SK-N-SH (cell line): ENCODE data around the gene UVRAG. TPM values are rescaled to one million over a fixed set of nuclear protein-coding genes. Genes with fewer than 3 reads are reported as not detected.
"Not testable (repeated sequence)": the region's sequence is repeated elsewhere in the genome, so short reads cannot be mapped to it uniquely, and the experiment has no call there.

ENCODE experiments used
- CTCF ChIA-PET: fragments of 300-600, 350-600 bp; formaldehyde crosslinking; extraction: SDS; loops from one replicate; lab custom pipeline; 2021; lab: Yijun Ruan, JAX
- POLR2A ChIA-PET: fragments of 350-600 bp; sonication (Branson Sonifier 250); formaldehyde crosslinking; extraction: SDS; loops from one replicate; lab custom pipeline; 2020; ENCODE audit warnings: antibody characterized with exemption, inconsistent platforms; lab: Yijun Ruan, JAX
- DNase-seq: peaks from one replicate; pipeline ENCODE4 v3.0.0; 2012
- H2AFZ ChIP-seq: fragments of 200-600 bp; sonication (generic); 2 replicates; pipeline ENCODE4 v1.8.1; 2016; ENCODE audit warnings: antibody characterized with exemption, mild to moderate bottlenecking, low read depth
- H3F3A ChIP-seq: fragments of 200-600 bp; sonication (generic); replicated peaks from 2 replicates; pipeline ENCODE3; 2016; ENCODE audit warnings: antibody characterized with exemption, mild to moderate bottlenecking; ENCODE audit not compliant: insufficient read depth
- H3K27ac ChIP-seq, 2 experiments: fragments of 200-500 bp in 1 of 2; fragments of 200-600 bp in 1 of 2; sonication (Bioruptor generic) in 1 of 2; sonication (generic), shearing (Covaris generic) in 1 of 2; 2 replicates each; pipeline versions ENCODE4 v1.5.1 to v1.6.1; 2014 to 2016; ENCODE audit warnings: low read depth in 2 of 2, inconsistent platforms in 1 of 2, low read length in 1 of 2, mild to moderate bottlenecking in 1 of 2, mixed read lengths in 1 of 2
- H3K27me3 ChIP-seq: fragments of 200-600 bp; sonication (generic), shearing (Covaris generic); 2 replicates; pipeline ENCODE4 v1.6.1; 2016; ENCODE audit warnings: mixed run types; ENCODE audit not compliant: insufficient read depth
- H3K36me3 ChIP-seq, 2 experiments: fragments of 200-500 bp in 1 of 2; fragments of 200-600 bp in 1 of 2; sonication (Bioruptor generic) in 1 of 2; sonication (generic) in 1 of 2; replicated peaks in 1 of 2; 2 replicates each; pipeline versions ENCODE3 to v1.5.1; 2014 to 2016; ENCODE audit warnings: low read length in 1 of 2, mild to moderate bottlenecking in 1 of 2; ENCODE audit not compliant: insufficient read depth in 2 of 2, control insufficient read depth in 1 of 2
- H3K4me1 ChIP-seq, 2 experiments: fragments of 200-500 bp in 1 of 2; fragments of 200-600 bp in 1 of 2; sonication (Bioruptor generic) in 1 of 2; sonication (generic), shearing (Covaris generic) in 1 of 2; 2 replicates each; pipeline versions ENCODE4 v1.5.1 to v1.6.1; 2014 to 2016; ENCODE audit warnings: low read depth in 1 of 2, low read length in 1 of 2, mixed run types in 1 of 2; ENCODE audit not compliant: insufficient read depth in 2 of 2, control insufficient read depth in 1 of 2
- H3K4me2 ChIP-seq: fragments of 200-600 bp; sonication (generic), shearing (Covaris generic); 2 replicates; pipeline ENCODE4 v1.6.1; 2017; ENCODE audit warnings: mixed run types
- H3K4me3 ChIP-seq, 2 experiments: fragments of 200-500 bp in 1 of 2; fragments of 200-600 bp in 1 of 2; sonication (Bioruptor generic) in 1 of 2; sonication (generic), shearing (Covaris generic) in 1 of 2; 2 replicates each; pipeline versions ENCODE4 v1.5.1 to v1.8.1; 2014 to 2016; ENCODE audit warnings: low read depth in 2 of 2, inconsistent platforms in 1 of 2, low read length in 1 of 2, mild to moderate bottlenecking in 1 of 2, mixed read lengths in 1 of 2, moderate library complexity in 1 of 2
- H3K79me2 ChIP-seq: fragments of 200-600 bp; sonication (generic); 2 replicates; pipeline ENCODE4 v1.8.1; 2017; ENCODE audit warnings: mild to moderate bottlenecking; ENCODE audit not compliant: insufficient read depth
- H3K9ac ChIP-seq: fragments of 200-600 bp; sonication (generic); 2 replicates; pipeline ENCODE4 v1.6.1; 2017; ENCODE audit warnings: mixed run types
- H3K9me2 ChIP-seq: fragments of 200-600 bp; sonication (generic); 2 replicates; pipeline ENCODE4 v1.6.1; 2017; ENCODE audit warnings: mixed run types
- H3K9me3 ChIP-seq: fragments of 200-600 bp; sonication (generic); 2 replicates; pipeline ENCODE4 v1.6.1; 2017; ENCODE audit warnings: mixed run types, mild to moderate bottlenecking, moderate library complexity
- H4K20me1 ChIP-seq: fragments of 200-600 bp; sonication (generic); 2 replicates; pipeline ENCODE4 v1.6.1; 2017; ENCODE audit warnings: mild to moderate bottlenecking, mixed run types; ENCODE audit not compliant: insufficient read depth
- ELF1 ChIP-seq: IDR thresholded peaks from 2 replicates; pipeline ENCODE4 v1.4.0; 2012
- EP300 ChIP-seq, 2 experiments: IDR thresholded peaks; 2 replicates each; pipeline versions ENCODE4 v1.4.0 to v1.6.1; 2012; ENCODE audit warnings: borderline replicate concordance in 1 of 2, low read depth in 1 of 2, low read length in 1 of 2
- FOSL2 ChIP-seq: IDR thresholded peaks from 2 replicates; pipeline ENCODE4 v1.4.0; 2012; ENCODE audit warnings: low read depth, mild to moderate bottlenecking, moderate library complexity, borderline replicate concordance
- FOXJ3 ChIP-seq: sonication (generic); formaldehyde crosslinking; IDR thresholded peaks from 2 replicates; pipeline ENCODE4 v1.5.1; 2020; ENCODE audit warnings: mild to moderate bottlenecking, missing genetic modification reagents
- IRF3 ChIP-seq: fragments of 150-350 bp; IDR thresholded peaks from 2 replicates; pipeline ENCODE4 v1.6.1; 2016; ENCODE audit warnings: mild to moderate bottlenecking, low read depth, low read length
- PBX3 ChIP-seq: IDR thresholded peaks from 2 replicates; pipeline ENCODE4; 2012
- RAD21 ChIP-seq: IDR thresholded peaks from 2 replicates; pipeline ENCODE4 v1.6.1; 2012; ENCODE audit warnings: mild to moderate bottlenecking, low read length
- RXRA ChIP-seq: IDR thresholded peaks from 2 replicates; pipeline ENCODE4 v1.4.0; 2012; ENCODE audit warnings: low read depth, mild to moderate bottlenecking, borderline replicate concordance
- SIN3A ChIP-seq: IDR thresholded peaks from 2 replicates; pipeline ENCODE4 v1.6.1; 2012; ENCODE audit warnings: low read depth, mild to moderate bottlenecking, low read length, moderate library complexity, borderline replicate concordance
- TCF12 ChIP-seq: IDR thresholded peaks from 2 replicates; pipeline ENCODE4 v1.4.0; 2012
- TEAD4 ChIP-seq: IDR thresholded peaks from 2 replicates; pipeline ENCODE4 v1.4.0; 2012; ENCODE audit warnings: mild to moderate bottlenecking, borderline replicate concordance; ENCODE audit not compliant: insufficient read depth
- USF1 ChIP-seq: IDR thresholded peaks from 2 replicates; pipeline ENCODE4 v1.4.0; 2012; ENCODE audit warnings: low read depth, borderline replicate concordance
- WGBS: methylation state at CpG from one replicate; pipeline ENCODE4 v1.1.6; 2017; ENCODE audit warnings: low lambda C conversion rate; 5-methylcytosine and 5-hydroxymethylcytosine counted together
- polyA plus RNA-seq, 3 experiments: library from polyadenylated mRNA; depleted of rRNA; stranded (reverse); fragments of >200 nt; gene quantifications; 2 replicates each; pipeline ENCODE4 v1.2.3, GENCODE V29; 2012

Gene UVRAG
- polyA plus RNA-seq, 1 of the 3 experiments (the other 2 are of a cell fraction): 5.8 TPM

GRCh38 chr11:75852406-75853017 is 37.5 kb downstream of the UVRAG start:
- CTCF ChIA-PET: interaction anchor here (0.5 to 3.0 kb wide), 3 partner anchors 16 to 87 kb away, joined by 3 to 17 read pairs (median 3); no protein-coding TSS in a partner anchor
- POLR2A ChIA-PET: no interaction called here

GRCh38 chr11:75853563-75853962 is 38.6 kb downstream of the UVRAG start:
- H3K4me3 ChIP-seq, H3K4me2 ChIP-seq, POLR2A ChIA-PET, H3K27ac ChIP-seq, H3K9me2 ChIP-seq, H3K36me3 ChIP-seq, H3K9ac ChIP-seq, H3K9me3 ChIP-seq, H2AFZ ChIP-seq, DNase-seq, H3K27me3 ChIP-seq, H4K20me1 ChIP-seq: not testable (repeated sequence)
- peaks cover 5 to 24% of the 10 kb centered on the region in 2 experiments for H3K4me1 ChIP-seq
- CTCF ChIA-PET: interaction anchor here (1.1 to 4.3 kb wide), 2 partner anchors 14 to 50 kb away, joined by 3 to 30 read pairs; no protein-coding TSS in a partner anchor
- 100% methylated on average over 4 of the region's 4 CpGs for WGBS
- H3K79me2 ChIP-seq: peaks cover 17% of the 10 kb centered on the region; the same call in 1 of the 2 replicates
- peaks cover 16% of the 10 kb centered on the region for H3F3A ChIP-seq

More at GRCh38 chr11:75852406-75853017, 37.5 kb downstream of the UVRAG start:
- no peak overlapping the region for H2AFZ ChIP-seq
- peaks cover 26% of the 10 kb centered on the region; the same call in 1 of the 2 replicates for H3K79me2 ChIP-seq
- peaks cover 9% of the 10 kb centered on the region; the same call in 1 of the 2 replicates for H4K20me1 ChIP-seq
- no peaks in the 10 kb centered on the region for H3K27me3 ChIP-seq
- H3K4me1 ChIP-seq: peaks cover 5 to 20% of the 10 kb centered on the region in 2 experiments
- H3F3A ChIP-seq: peaks cover 13% of the 10 kb centered on the region
- no peaks in the 10 kb centered on the region for H3K36me3 ChIP-seq
- H3K9me2 ChIP-seq: no peaks in the 10 kb centered on the region
- no peak overlapping the region for H3K4me2 ChIP-seq
- DNase-seq: no peak
- H3K9me3 ChIP-seq: no peaks in the 10 kb centered on the region
- no peak overlapping the region for H3K9ac ChIP-seq
- whole genome bisulfite sequencing: 94% methylated on average over 5 of the region's 5 CpGs
- no peak overlapping the region for H3K27ac ChIP-seq
- no peak overlapping the region for H3K4me3 ChIP-seq
- no peak for TF ChIP-seq TEAD4
- TF ChIP-seq, all 33 proteins: peak for 0

GRCh38 chr11:75853971-75854370 is 39.0 kb downstream of the UVRAG start:
- no peaks in the 10 kb centered on the region for H3K27me3 ChIP-seq
- ChIA-PET CTCF (interaction anchor here (0.7 to 4.3 kb wide), 2 partner anchors 14 to 66 kb away, joined by 3 to 30 read pairs; no protein-coding TSS in a partner anchor), POLR2A (no interaction called here)
- no peaks in the 10 kb centered on the region for H3K9me3 ChIP-seq
- no peak overlapping the region for H3K4me3 ChIP-seq
- H3F3A ChIP-seq: peaks cover 17% of the 10 kb centered on the region
- H3K79me2 ChIP-seq: peaks cover 16% of the 10 kb centered on the region; the same call in 1 of the 2 replicates
- H3K27ac ChIP-seq: no peak overlapping the region
- H3K9me2 ChIP-seq: no peaks in the 10 kb centered on the region
- H2AFZ ChIP-seq: no peak overlapping the region
- TF ChIP-seq SIN3A (no peak), USF1 (no peak), PBX3 (no peak), FOSL2 (no peak), EP300 (IDR thresholded peaks at IDR 0.05; ENCODE audit: borderline replicate concordance in 1 of 2, low read depth in 1 of 2, low read length in 1 of 2) (no peak), TCF12 (no peak), ELF1 (no peak), RAD21 (no peak), FOXJ3 (CRISPR knock-in tag) (no peak), RXRA (no peak), IRF3 (no peak)
- TF ChIP-seq, all 33 proteins: peak for 0
- 88% methylated on average over 1 of the region's 1 CpG for WGBS
- H3K4me1 ChIP-seq: peaks cover 5 to 28% of the 10 kb centered on the region in 2 experiments
- no peak overlapping the region for H3K9ac ChIP-seq
- no peaks in the 10 kb centered on the region for H3K36me3 ChIP-seq
- H4K20me1 ChIP-seq: peaks cover 9% of the 10 kb centered on the region; the same call in 1 of the 2 replicates
- DNase-seq: no peak
- H3K4me2 ChIP-seq: no peak overlapping the region
